Osteoblast (primary cell): ENCODE results near the gene LRRC74A. TPM values are rescaled to one million over a fixed set of nuclear protein-coding genes. Genes with fewer than 3 reads are reported as not detected.

Experiments
- DNase-seq: peaks from one replicate; pipeline ENCODE4 v3.0.0; 2011; ENCODE audit warnings: low spot score, mixed read lengths; ENCODE audit not compliant: insufficient read length; ENCODE audit errors: missing footprints
- H2AFZ ChIP-seq: 2 replicates; pipeline ENCODE4 v1.6.0; 2011; ENCODE audit warnings: mild to moderate bottlenecking, low read length
- H3K27ac ChIP-seq: 2 replicates; pipeline ENCODE4 v1.5.1; 2011; ENCODE audit warnings: mild to moderate bottlenecking, low read depth, low read length, moderate library complexity
- H3K27me3 ChIP-seq: 2 replicates; pipeline ENCODE4 v1.6.0; 2012; ENCODE audit warnings: mild to moderate bottlenecking, control low read depth, inconsistent platforms, low read length, moderate library complexity; ENCODE audit not compliant: insufficient read depth
- H3K36me3 ChIP-seq: 2 replicates; pipeline ENCODE4 v1.5.1; 2011; ENCODE audit warnings: mild to moderate bottlenecking, low read length, control low read depth, moderate library complexity; ENCODE audit not compliant: insufficient read depth
- H3K4me1 ChIP-seq: 2 replicates; pipeline ENCODE4 v1.5.1; 2011; ENCODE audit warnings: mild to moderate bottlenecking, low read length, control low read depth, moderate library complexity; ENCODE audit not compliant: insufficient read depth
- H3K4me2 ChIP-seq: 2 replicates; pipeline ENCODE4 v1.6.0; 2011; ENCODE audit warnings: mild to moderate bottlenecking, low read length; ENCODE audit not compliant: insufficient read depth
- H3K4me3 ChIP-seq: fragments of 200-600 bp; sonication (generic); 3 replicates; pipeline ENCODE4 v1.5.1; 2012; ENCODE audit warnings: mild to moderate bottlenecking, low read length, inconsistent platforms; ENCODE audit not compliant: insufficient read depth
- H3K79me2 ChIP-seq: 2 replicates; pipeline ENCODE4 v1.6.0; 2012; ENCODE audit warnings: mild to moderate bottlenecking, low read length, control low read depth, inconsistent platforms; ENCODE audit not compliant: insufficient read depth
- H3K9me3 ChIP-seq: 2 replicates; pipeline ENCODE4 v1.5.1; 2011; ENCODE audit warnings: low read depth, low read length, control low read depth
- H4K20me1 ChIP-seq: 2 replicates; pipeline ENCODE4 v1.6.0; 2012; ENCODE audit warnings: mild to moderate bottlenecking, low read length, control low read depth; ENCODE audit not compliant: insufficient read depth
- CTCF ChIP-seq: IDR thresholded peaks from 2 replicates; pipeline ENCODE4 v1.5.1; 2011; ENCODE audit warnings: mild to moderate bottlenecking, low read depth, low read length, moderate library complexity; ENCODE audit errors: extremely low read depth
- total RNA-seq: library from RNA; depleted of rRNA; stranded (reverse); fragments of >200 nt; gene quantifications from 2 replicates; pipeline ENCODE4 v1.2.3, GENCODE V29; 2012

The LRRC74A gene
- total RNA-seq, 1 donor: not detected

DNA sequence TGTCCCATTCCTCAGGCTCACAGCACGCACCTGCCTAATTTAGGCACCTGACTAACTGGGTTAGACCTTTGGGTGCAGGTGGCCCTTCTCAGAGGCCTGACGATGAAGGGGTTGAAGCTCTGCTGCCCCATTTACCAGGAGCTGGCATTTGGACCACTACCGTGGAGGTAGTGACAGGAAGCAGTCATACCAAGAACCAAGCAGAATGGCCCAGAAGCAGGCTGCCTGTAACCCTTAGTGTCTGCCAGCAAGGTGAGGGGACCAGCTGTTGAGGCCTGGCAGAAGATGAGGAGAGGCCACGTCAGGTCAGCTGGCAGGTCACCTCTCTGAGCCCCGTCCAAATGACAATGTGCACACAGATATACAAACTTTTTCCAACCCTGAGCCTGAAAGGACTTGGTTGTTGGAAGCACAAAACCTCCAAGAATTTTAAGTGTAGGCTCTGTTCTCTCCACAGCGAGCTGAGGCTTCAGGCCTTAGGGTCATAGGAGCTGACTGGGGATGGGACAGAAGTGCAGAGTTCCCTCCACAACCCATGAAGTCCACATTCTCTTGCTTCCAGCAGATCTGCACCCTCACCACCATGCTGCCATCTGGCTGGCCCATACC lies 41.8 kb upstream of the LRRC74A start:
- Histone ChIP-seq H3K27me3 (no peaks in the 10 kb centered on the region), H3K36me3 (peaks cover 18% of the 10 kb centered on the region), H3K79me2 (no peaks in the 10 kb centered on the region), H3K27ac (no peak overlapping the region), H3K4me1 (peaks cover 16% of the 10 kb centered on the region), H2AFZ (no peak overlapping the region), H4K20me1 (no peaks in the 10 kb centered on the region), H3K4me2 (no peak overlapping the region), H3K4me3 (no peak overlapping the region), H3K9me3 (no peaks in the 10 kb centered on the region)
- no peak for DNase-seq
- no peak for TF ChIP-seq CTCF

GRCh38 chr14:76784881-76785280 lies 41.3 kb upstream of the LRRC74A start:
- TF ChIP-seq CTCF: peak; percentile 98
- H3K36me3 ChIP-seq: peaks cover 18% of the 10 kb centered on the region
- no peaks in the 10 kb centered on the region for H3K9me3 ChIP-seq
- no peaks in the 10 kb centered on the region for H3K27me3 ChIP-seq
- H3K27ac ChIP-seq: no peak overlapping the region
- DNase-seq: peak; percentile 99
- H3K4me2 ChIP-seq: no peak overlapping the region
- H3K79me2 ChIP-seq: no peaks in the 10 kb centered on the region
- H3K4me1 ChIP-seq: peaks cover 16% of the 10 kb centered on the region
- H3K4me3 ChIP-seq: no peak overlapping the region
- H2AFZ ChIP-seq: no peak overlapping the region
- H4K20me1 ChIP-seq: no peaks in the 10 kb centered on the region

DNA sequence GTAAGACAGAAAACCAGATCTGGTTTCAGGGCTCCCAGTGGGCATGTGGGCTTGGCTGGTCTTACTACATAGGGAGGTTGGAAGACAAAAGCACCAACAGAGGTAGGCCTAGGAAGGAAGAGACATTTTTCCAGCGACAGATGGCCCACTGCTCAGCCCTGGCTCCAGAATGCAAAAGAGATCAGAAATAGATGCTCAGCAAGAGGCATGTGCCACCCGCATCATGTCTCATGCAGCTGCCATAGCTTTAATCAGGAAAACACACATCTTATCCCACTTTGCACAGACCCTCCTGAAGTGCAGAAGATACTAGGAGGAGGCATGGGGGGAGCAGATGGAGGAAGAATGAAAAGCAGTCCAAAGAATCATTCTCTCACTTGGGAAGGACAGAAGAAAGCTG lies 39.6 kb upstream of the LRRC74A start:
- H3K4me2 ChIP-seq: no peak overlapping the region
- H3K79me2 ChIP-seq: no peaks in the 10 kb centered on the region
- no peak overlapping the region for H3K27ac ChIP-seq
- no peak overlapping the region for H3K4me3 ChIP-seq
- no peak overlapping the region for H2AFZ ChIP-seq
- no peak for TF ChIP-seq CTCF
- H4K20me1 ChIP-seq: no peaks in the 10 kb centered on the region
- peaks cover 21% of the 10 kb centered on the region for H3K36me3 ChIP-seq
- H3K27me3 ChIP-seq: no peaks in the 10 kb centered on the region
- peaks cover 2% of the 10 kb centered on the region for H3K4me1 ChIP-seq
- no peak for DNase-seq
- no peaks in the 10 kb centered on the region for H3K9me3 ChIP-seq

- H4K20me1 ChIP-seq: no peaks in the 10 kb centered on the region
- DNase-seq: no peak
- no peaks in the 10 kb centered on the region for H3K27me3 ChIP-seq
- TF ChIP-seq CTCF: no peak
- no peaks in the 10 kb centered on the region for H3K79me2 ChIP-seq
- H3K4me1 ChIP-seq: no peaks in the 10 kb centered on the region
- no peak overlapping the region for H3K4me3 ChIP-seq
- peaks cover 14% of the 10 kb centered on the region for H3K36me3 ChIP-seq
- no peak overlapping the region for H3K4me2 ChIP-seq
- no peak overlapping the region for H3K27ac ChIP-seq
- H3K9me3 ChIP-seq: no peaks in the 10 kb centered on the region
- H2AFZ ChIP-seq: no peak overlapping the region
Observed at GRCh38 chr14:76792422-76792821, 33.8 kb upstream of the LRRC74A start.
